Measurements from ENCODE around the gene PLTP. TPM values are rescaled to one million over a fixed set of nuclear protein-coding genes. Genes with fewer than 3 reads are reported as not detected.

Gene PLTP
- total and polyA plus RNA-seq, 11 donors, result 19.8 to 367 (median 50.5) TPM

DNA sequence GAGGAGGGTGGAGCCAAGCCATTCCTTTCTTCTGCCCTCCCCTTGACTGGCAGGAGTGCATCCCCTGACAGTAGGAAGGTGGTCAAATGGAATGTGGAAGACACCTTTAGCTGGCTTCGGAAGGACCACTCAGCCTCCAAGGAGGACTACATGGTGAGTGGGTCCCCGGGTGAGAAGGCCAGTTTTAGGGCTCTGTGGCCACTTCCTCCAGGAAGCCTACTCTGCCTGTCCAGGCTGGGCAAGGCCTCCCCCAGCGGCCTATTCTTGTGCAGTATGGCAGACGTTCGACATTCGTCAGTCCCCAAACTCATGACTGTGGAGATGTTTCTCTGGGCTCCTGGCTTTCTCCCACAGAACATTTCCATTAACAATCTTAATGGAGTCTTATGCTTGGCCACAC is 31.7 kb upstream of the PLTP start:
- H3K27ac ChIP-seq, result no peak overlapping the region
- H3K27me3 ChIP-seq, result no peaks in the 10 kb centered on the region
- peaks cover 0 to 39% (median 0%) of the 10 kb centered on the region in 12 donors for H3K4me1 ChIP-seq
- no peak for TF ChIP-seq POLR2A (IDR thresholded peaks at IDR 0.05)
- TF ChIP-seq CTCF (IDR thresholded peaks at IDR 0.05), result no peak
- H3K4me3 ChIP-seq, result no peak overlapping the region
- H3K9me3 ChIP-seq, result no peaks in the 10 kb centered on the region
- intact Hi-C loops (cut with DNase I), result no loop called here
- peaks cover 2 to 100% (median 98%) of the 10 kb centered on the region in 9 donors for H3K36me3 ChIP-seq
- DNase-seq (no peak), ATAC-seq (no peak)
- WGBS, 4 donors, result 85 to 95% (median 93%) methylated on average over 6 of the region's 6 CpGs

DNA sequence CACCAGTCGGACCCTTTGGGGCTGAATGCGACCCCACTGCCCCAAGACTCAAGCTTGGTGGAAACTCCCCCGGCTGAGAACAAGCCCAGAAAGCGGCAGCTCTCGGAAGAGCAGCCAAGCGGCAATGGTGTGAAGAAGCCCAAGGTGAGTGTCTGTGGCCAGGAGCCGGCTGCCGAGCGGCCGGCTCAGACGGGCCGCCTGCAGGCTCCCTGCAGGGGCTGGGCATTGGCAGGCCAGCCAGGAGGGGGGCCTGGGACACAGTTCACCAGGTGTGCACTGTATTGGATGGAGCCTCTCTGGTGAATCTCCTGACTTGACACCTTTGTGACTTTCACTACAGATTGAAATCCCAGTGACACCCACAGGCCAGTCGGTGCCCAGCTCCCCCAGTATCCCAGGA is 28.5 kb upstream of the PLTP start:
- WGBS, 4 donors, result 94 to 97% (median 95%) methylated on average over 7 to 13 of the region's 13 CpGs
- intact Hi-C loops (cut with DNase I), result no loop called here
- Histone ChIP-seq H3K36me3 (peaks cover 2 to 87% (median 84%) of the 10 kb centered on the region in 9 donors), H3K4me1 (peaks cover 0 to 31% (median 11%) of the 10 kb centered on the region in 12 donors), H3K27me3 (no peaks in the 10 kb centered on the region), H3K9me3 (no peaks in the 10 kb centered on the region), H3K27ac (no peak overlapping the region), H3K4me3 (no peak overlapping the region)
- ATAC-seq, result no peak
- TF ChIP-seq POLR2A (IDR thresholded peaks at IDR 0.05) (no peak), CTCF (IDR thresholded peaks at IDR 0.05) (no peak)
- DNase-seq, result no peak

DNA sequence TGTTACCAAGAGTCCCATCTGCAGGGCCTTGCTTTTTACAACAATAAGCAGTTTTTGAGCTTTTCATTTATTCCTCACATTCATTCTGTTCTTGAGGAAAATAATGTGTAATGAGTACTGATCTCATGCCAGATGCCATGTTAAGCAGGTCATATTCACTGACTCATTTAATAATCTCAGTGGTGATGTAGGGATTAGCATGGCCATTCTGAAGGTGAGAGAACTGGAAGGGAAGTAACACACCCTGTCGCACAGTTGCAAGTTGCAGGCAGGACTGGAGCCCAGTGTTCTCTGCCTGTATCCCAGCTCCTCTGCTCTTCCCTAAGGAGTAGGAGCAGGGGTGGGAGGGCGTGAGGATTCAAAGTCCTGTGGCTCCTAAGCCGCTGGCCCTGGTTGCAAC is 28.1 kb upstream of the PLTP start:
- H3K4me1 ChIP-seq, result peaks cover 0 to 27% (median 11%) of the 10 kb centered on the region in 12 donors
- no peaks in the 10 kb centered on the region for H3K27me3 ChIP-seq
- intact Hi-C loops (cut with DNase I), result no loop called here
- H3K9me3 ChIP-seq, result no peaks in the 10 kb centered on the region
- H3K27ac ChIP-seq, result no peak overlapping the region
- ATAC-seq (no peak), DNase-seq (no peak)
- H3K36me3 ChIP-seq, result peaks cover 2 to 83% (median 80%) of the 10 kb centered on the region in 9 donors
- H3K4me3 ChIP-seq, result no peak overlapping the region
- 86 to 96% (median 94%) methylated on average over 3 of the region's 3 CpGs for WGBS, 4 donors
- TF ChIP-seq CTCF (IDR thresholded peaks at IDR 0.05) (no peak), POLR2A (IDR thresholded peaks at IDR 0.05) (no peak)

DNA sequence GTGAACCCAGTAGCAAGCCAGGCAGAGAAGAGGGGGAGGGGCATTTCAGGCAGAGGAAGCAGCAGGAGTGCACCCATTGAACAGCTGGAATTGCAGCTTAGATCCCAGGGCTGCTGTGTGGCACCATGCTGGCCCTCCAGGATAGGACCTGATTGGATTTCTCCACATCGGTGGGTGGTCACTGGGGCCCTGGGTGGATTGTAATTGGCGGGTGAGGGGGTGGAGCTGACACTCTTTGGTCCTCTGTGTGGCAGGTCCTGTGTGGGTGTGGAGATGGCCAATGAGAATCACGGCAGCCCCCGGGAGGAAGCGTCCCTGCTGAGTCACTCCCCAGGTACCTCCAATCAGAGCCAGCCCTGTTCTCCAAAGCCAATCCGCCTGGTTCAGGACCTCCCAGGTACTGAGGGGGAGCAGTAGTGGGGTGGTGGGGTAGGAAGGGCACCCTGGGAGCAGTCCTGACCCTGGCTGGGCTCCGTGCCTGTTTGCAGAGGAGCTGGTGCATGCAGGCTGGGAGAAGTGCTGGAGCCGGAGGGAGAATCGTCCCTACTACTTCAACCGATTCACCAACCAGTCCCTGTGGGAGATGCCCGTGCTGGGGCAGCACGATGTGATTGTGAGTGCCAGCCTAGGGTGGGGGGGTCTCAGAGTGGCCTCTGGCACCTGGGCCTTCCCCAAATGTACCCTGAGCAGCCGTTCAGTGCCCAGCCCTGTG is 26.9 kb upstream of the PLTP start:
- intact Hi-C loops (cut with DNase I), result loop anchor here in 3 of 10 donors (5.0 to 10.0 kb wide), 2 partner anchors 52 to 104 kb away; partner anchors contain the start of genes SNX21 (in 2 of the 3) and SPATA25 (in 1 of the 3)
- WGBS, 4 donors, result 86 to 94% (median 89%) methylated on average over 9 to 13 of the region's 13 CpGs
- H3K27ac ChIP-seq, result no peak overlapping the region

More for the DNA sequence above, 26.9 kb upstream of the PLTP start:
- DNase-seq (no peak), ATAC-seq (no peak)
- Histone ChIP-seq H3K4me3 (no peak overlapping the region), H3K27me3 (no peaks in the 10 kb centered on the region), H3K36me3 (peaks cover 2 to 71% (median 68%) of the 10 kb centered on the region in 9 donors), H3K9me3 (no peaks in the 10 kb centered on the region), H3K4me1 (peaks cover 0 to 21% (median 11%) of the 10 kb centered on the region in 12 donors)
- TF ChIP-seq POLR2A (IDR thresholded peaks at IDR 0.05) (no peak), CTCF (IDR thresholded peaks at IDR 0.05) (no peak)

Measured in heart left ventricle (tissue), 16 donors.